NCI-H524 treated with DMSO at 0.1 percent for 48 hours (cell line): ENCODE results near the gene IL31.

ENCODE experiments used
- DNase-seq: peaks from one replicate; lab custom pipeline; 2025; lab: John Stamatoyannopoulos, UW

IL31 gene

DNA sequence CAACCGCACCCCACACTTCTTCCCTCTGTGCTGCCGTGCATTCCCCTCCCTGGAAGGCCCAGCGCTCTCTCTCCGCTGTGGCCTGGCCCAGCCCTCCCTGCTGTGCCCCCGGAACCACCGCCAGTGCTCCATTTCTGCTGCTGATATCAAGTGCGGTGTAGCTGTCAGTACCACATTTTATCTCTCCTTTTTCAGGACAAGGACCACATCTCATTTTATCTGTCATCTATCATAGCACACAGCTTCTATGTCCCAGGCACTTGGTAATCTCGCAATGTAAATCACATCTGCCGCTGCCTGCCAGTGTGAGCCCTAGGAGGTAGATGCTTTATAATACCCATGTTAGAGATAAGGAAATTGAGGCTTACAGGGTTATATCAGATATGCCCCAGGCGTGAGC lies 18.3 kb downstream of the IL31 start:
- no peak for DNase-seq

DNA sequence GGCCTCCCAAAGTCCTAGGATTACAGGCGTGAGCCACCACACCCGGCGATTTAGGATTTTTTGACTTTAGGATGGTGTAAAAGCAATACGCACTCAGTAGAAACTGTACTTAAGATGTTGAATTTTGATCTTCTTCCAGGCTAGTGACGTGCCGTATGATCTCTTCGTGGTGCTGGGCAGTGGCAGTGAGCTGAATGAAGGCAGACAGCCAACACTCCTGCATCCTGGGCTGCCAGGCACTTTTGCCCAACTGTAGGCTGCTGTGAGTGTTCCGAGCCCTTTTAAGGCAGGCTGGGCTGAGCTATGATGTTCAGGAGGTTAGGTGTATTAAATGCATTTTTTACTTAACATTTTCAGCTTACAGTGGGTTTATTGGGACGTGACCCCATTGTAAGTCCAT lies 21.3 kb downstream of the IL31 start:
- no peak for DNase-seq

DNA sequence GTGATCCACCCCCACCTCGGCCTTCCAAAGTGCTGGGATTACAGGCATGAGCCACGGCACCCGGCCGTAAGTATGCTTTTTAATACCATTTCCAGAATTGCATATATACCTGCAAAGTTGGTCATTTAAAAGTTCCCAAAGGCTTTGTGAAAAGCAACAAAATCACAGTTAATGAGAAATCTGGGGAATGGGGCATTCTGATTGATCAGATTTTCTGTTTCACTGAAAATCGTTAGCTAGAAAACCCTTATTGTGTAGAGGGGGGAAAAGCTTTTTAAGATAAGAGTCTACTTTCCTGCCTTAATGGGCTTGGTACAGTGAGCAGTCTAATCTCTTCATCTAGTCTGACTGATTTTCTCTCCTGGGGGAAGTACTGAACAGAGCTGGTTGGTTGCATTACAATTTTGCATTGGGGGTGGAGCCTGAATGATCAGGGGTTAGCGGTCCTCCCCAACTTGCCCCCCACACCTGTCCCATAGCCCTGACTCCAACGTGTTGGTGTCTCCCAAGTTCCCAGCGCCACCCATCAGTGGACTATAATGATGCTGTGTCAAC lies 23.8 kb downstream of the IL31 start:
- no peak for DNase-seq

DNA sequence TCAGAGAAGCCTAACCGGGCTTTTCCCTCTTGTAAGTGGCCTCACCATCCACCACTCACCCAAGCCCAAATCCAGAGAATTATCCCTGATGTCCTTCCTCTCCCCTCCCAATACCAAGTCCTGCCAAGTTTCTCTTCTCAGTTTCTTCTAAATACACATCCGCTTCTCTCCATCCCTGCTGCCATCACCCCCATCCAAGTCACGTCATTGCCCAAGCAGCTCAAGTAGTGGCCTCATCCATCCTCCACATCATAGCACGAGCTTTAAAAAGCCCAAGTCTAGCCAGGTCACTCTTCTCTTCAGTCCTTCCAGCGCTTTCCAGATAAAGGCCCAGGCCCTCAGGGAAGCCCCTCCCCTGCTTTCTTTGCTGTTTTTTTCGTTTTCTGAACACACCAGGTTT lies 25.4 kb downstream of the IL31 start:
- DNase-seq, result no peak

DNA sequence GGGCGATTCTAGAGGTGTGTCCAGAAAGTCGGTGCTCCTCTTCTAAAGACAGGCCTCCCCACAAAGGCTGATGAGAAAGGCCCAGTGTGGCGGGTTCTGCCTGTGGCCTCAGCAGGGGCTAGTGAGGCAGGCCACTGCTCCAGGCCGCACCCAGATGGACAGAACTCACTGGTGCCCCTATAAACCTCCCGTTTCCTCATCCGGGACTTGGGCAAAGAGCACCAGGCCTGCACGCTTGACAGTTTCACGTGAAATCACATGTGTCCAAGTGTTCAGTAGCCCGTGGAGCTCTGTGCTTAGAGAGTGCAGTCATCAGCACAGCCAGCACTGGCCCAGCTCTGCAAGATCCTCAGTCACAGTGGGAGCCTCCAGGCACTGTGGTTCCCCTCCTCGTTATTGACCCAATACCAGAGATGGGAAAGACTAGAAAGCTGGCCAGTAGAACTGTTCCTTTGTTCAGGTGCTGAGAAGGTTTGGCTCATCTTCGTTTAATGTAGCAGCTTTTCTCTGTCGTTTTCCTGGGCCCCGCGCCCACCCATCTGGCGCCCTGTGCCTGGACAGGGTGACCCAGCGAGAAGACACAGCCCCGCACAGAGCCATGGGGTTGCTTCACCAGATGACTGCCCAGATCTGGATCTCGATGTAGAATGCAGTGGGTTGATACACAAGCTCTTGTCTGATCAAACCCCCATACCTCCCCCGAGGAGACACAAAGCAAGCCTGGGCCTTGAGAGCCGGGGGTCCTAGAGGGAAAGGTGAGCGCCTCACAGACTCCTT lies 26.3 kb downstream of the IL31 start:
- DNase-seq, result no peak

DNA sequence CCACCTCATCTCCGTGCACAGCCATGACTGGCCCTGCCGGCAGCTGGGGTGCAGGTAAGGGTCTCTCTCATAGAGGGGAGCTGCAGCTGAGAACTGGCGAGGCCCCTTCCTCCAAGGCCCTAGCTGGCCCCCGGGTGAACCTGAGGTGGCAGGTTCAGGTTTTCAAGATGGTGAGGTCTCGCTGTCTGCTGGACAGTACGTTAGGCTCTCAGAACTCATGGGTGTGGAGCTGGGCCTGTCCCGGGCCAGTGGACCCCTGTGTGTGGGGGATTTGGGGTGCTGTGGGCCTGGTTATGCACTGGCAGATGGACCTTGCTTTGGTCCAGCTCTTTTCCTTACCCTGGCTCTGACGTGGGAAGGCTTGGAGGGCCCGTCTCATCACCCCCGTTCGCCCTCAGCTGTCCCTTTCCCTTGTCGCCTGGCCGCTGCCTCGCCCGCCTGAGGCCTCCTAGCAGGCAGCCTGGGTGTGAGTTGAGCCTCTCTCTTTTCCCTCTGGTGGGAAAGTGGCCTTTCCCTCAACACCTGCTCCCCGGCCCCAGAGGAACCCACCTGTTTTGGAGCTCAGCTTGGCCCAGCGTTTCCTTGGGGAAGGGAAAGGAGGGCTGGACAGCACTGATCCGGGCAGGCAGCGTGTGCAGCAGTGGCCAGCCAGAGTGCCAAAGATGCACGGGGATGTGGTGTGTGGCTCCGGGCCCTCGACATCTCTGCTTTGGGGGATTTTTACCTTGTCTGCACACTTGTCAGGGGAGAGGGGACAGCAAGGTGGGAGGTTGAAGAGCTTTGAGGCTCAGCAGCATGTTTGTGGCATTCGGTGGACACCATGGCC lies 28.3 kb downstream of the IL31 start:
- DNase-seq, result no peak

DNA sequence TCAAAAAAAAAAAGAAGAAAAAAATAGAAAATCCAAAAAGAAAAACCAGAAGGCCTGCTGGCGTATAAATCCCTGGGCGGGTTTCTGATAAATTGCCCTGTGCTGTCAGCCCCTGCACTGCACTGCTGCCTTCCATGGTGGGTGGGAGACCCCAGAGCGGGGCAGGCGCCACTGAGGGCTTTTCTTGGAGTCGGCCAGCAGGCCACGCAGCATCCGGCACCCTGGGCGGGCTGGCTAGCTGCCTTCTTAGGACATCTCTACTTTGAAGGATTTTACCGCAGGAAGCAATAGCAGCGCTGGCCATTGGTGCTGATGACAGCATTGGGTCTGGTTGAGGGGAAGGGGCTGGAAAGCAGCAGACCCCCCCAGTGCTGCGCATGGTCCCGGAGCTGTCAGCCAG lies 29.1 kb downstream of the IL31 start:
- no peak for DNase-seq

DNA sequence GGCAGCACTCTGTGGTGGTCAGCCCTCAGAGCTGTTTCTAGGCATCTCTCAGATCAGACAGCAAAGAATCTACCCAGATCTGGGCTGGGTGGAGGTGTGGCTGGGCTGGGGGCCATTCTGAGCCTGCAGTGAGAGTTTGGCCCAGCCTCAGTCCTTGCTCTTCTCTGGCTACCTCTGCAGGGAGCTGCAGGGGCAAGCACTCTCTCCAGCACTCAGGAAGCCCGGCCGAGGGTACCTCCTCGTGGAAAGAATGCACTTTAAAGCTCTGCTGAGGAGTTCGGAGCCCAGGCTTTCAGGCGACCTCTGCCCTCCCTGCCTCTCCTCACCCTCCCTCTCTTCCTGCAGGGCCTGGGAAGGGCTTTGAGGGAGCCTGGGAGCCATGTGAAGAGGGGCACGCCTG lies 31.2 kb downstream of the IL31 start:
- DNase-seq, result no peak

DNA sequence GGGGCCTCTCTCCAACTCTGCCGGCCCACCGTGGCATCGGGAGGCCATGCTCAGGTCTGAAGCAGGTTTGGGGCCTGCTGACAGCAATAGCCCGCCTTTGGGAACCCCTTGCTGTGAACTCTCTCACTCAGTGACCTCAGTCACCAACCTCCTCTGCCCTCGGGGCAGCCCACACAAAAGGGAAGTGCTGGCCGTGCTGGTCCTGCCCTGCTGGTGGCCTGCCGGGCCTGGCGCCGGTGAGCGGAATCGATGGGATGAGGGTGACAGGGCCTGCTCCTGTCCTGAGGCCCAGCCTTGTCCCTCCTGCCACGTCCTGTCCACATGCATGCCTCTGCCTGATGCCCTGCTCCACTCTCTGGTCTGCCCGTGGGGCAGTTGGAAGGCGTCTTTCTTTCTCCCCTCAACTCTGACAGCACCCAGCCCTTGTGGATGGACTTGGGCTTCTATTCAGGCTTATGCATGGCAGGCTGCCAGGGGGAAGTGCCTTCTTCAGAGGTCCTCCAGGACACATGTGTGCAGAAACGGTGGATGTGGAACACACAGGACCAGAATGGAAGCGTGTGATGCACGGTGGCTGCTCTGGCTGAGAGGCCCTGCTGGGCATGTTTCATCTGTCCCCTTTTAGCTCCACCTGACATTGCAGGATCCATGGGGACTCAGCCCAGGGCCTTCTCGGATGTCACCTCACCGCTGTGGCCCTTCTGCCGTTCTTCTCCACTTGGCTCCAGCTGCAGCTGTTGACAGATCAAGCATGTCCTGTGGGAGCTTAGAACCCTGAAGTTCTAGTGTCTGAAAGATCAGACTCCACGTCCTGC lies 31.9 kb downstream of the IL31 start:
- DNase-seq, result no peak

DNA sequence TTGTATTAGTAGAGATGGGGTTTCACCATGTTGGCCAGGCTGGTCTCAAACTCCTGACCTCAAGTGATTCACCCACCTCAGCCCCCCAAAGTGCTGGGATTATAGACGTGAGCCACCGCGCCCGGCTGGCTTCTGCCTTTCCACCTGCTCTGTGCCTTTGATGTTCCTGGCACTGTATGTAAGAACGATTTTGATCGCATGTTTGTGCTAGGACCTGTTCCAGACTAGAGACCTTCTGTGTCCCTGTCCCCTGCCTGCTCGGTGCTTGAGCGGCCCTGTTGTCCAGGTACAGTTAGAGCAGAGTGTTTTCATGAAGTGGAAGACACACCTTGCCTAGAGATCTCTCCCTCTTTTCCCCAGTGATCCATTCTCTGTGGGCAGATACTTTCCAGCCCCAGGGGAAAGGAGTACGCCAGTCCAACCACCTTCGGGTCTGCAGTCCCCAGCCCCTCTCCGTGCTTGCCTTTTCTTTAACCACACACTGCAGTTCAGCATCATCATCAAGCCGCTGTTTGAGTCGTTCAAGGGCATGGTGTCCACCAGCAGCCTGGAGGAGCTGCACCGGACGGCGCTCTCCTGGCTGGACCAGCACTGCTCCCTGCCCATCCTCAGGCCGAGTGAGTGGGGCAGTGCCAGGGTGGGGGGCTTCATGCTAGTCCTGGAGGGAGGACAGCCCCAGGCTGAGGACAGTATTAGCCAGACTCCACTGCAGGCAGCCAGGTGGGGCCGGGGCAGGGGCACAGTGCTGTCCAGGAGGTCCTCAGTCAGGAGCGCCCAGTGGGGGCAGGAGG lies 33.4 kb downstream of the IL31 start:
- no peak for DNase-seq

DNA sequence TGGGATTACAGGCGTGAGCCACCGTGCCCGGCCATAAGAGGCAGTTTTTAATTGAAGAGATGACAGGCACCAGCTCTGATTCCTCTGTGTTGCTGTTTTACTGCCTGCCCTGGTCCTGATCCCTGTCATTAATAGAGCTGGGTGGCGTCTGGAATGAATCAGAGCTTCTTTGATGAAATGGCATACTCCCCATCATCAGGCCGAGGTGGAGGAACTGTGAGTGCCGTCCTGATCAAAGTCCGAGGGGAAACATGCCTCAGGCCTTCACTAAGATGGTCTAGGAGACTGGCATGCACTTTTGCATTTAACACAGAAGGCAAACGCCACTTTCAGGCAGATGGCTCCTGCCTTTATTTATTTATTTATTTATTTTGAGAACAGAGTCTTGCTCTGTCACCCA lies 34.1 kb downstream of the IL31 start:
- DNase-seq, result no peak

DNA sequence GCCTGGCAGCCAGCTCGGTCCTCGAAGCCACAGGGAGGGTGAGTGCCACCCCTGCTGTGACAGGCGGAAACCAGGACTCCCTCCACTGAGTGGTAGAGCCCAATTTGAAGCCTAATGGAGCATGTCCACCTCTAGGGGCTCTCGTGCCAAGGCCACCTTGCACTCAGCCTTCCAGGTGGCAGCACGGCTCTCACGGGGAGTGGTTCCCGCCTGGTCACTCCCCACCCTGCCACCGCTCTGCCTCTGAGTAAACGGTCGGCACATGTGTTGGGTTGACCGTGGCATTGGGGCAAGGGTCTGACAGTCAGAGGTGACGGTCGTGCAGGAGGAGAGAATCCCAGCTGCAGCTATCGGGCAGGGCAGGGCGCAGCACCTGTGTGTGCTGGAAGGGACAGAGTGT lies 34.8 kb downstream of the IL31 start:
- no peak for DNase-seq

DNA sequence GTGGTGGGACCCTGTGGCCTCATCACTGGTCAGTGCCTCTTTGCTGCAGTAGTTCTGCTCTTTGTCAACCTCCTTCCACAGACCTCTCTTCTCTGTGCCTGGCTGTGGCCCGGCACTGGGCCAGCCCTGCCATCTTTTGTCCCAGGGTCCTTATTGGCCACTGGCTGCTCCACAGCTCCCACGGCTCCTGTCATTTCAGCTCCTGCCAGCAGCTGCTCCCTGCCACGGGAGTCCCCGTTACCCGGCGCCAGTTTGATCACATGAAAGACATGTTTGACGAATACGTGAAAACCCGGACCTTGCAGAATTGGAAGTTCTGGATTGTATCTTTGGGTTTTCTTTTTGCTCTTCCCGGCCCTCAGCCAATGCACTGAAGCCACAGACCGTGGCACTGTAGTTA lies 35.4 kb downstream of the IL31 start:
- no peak for DNase-seq

DNA sequence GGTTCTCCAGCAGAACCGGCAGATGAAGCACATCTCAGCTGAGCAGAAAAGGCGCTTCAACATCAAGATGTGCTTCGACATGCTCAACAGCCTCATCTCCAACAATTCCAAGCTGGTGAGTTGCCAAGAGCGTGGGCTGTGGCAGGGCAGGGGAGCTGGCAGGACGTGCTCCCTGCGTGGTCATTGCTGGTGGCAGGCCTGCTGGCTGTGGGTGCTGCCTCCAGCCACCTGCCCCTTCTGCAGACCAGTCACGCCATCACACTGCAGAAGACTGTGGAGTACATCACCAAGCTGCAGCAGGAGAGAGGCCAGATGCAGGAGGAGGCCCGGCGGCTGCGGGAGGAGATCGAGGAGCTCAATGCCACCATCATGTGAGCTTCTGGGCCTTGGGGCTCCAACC lies 35.8 kb downstream of the IL31 start:
- no peak for DNase-seq

DNA sequence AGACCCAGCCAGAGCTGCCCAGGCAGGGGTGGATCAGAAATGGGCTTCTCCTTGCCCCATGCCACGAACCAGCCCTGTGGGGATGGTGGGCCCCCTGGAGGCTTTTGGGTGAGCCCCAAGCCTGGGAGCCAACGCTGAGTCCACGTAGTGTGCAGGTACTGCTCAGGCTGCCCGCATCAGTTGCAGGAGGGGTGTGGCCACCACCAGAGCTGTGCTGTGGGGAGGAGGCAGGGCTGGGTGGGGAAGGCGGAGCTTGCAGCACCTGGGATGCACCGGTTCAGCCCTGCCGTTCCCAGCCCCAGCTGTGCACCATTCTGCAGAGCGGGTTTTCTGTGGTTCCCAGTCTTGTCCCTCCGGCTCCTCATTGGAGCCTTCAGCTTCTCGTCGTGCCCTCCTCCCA lies 36.3 kb downstream of the IL31 start:
- no peak for DNase-seq

DNA sequence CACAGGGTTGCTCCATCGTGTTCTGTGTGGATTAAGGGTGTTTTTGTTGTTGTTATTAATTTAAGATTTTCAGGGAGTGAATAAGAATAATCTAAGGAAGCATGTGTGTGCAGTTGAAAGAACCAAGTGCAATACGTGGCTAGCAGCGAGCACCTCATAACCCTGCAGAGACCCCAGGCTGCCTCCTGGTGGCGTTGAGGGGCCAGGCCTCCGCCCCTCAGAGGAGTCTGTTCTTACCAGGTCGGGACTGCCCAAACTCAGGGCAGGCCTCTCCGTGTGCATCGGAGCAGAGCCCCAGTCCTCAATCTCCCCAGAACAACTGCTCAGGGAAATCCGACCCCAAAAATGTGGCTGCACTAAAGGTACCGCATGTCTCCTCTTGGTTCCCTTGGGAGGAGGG lies 36.8 kb downstream of the IL31 start:
- DNase-seq, result no peak

DNA sequence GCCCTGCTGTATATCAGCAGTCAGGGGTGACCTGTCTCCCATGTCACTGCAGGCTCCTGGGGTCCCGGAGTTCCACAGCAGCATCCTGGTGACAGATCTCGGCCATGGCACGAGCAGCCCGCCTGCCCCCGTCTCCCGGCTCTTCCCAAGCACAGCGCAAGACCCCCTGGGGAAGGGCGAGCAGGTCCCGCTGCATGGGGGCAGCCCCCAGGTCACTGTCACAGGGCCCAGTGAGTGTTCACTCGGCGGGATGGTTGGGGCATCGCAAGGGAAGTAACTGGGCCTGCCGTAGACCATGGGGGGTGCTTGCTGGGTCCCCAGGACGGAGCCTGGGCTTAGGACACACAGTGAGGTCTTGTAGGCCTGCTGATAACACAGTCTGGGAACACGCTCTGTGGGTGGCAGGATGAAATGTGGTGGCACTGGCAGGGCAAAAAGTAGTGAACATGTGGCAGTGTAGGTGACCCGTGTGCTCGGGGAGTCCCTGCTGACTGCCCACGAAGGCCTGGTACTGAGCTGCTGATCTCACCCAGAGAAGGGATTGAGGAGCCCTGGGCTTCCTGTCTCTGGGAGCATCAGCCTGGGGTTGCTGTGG lies 38.5 kb downstream of the IL31 start:
- DNase-seq, result no peak

DNA sequence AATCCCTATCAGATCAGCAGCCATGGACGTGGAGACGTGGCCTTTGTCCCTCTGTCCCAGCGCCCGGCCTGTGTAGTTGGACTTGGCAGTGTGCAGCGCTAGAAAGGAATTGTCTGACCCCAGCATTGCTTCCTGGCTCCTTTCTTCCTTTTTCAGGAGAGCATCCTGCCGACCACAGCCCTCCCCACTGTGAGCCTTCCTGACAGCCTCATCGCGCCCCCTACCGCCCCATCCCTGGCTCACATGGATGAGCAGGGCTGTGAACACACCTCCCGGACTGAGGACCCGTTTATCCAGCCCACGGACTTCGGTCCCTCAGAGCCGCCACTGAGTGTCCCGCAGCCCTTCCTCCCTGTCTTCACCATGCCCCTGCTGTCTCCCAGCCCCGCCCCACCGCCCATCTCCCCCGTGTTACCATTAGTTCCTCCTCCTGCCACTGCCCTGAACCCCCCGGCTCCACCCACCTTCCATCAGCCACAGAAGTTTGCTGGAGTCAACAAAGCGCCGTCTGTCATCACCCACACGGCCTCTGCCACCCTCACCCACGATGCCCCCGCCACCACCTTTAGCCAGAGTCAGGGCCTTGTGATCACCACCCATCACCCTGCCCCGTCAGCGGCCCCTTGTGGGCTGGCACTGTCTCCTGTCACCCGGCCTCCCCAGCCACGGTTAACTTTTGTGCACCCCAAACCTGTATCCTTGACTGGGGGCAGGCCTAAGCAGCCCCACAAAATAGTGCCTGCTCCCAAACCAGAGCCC lies 40.6 kb downstream of the IL31 start:
- no peak for DNase-seq

DNA sequence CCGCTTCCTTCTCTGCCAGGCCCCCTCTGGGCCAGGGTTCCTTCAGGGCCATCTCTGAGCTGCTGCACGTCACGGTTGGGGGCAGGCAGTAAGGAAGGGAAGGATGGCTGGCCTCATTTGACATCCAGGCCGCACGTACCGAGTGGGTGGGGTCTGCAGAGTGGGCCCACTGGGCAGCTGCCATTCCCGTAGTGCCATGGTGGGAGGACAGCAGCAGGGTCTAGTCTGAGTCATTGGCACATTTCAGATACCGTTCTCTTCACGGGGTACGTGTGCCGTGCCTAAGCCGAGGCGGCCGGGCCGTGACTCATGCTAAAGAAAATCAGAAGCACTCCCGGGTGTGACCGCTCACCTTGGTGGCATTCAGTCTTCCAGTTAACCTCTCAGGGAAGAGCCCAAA lies 43.9 kb downstream of the IL31 start:
- DNase-seq, result no peak

DNA sequence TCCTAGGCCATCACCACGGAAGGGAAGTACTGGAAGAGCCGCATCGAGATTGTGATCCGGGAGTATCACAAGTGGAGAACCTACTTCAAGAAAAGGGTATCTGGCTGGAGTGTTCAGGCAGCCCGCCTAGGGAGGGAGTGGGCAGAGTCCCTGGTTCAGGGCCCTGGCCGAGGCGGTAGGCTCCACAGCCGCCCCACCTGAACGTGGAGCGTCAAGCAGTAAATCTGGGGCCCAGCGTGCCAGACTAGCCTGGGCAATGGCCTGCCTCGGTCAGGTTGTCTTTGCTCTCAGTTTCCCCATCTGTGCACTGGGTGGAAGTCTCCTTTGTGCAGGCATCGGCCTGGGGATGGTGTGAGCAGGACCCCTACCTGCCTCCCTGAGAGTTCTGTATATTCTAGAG lies 44.9 kb downstream of the IL31 start:
- no peak for DNase-seq

DNA sequence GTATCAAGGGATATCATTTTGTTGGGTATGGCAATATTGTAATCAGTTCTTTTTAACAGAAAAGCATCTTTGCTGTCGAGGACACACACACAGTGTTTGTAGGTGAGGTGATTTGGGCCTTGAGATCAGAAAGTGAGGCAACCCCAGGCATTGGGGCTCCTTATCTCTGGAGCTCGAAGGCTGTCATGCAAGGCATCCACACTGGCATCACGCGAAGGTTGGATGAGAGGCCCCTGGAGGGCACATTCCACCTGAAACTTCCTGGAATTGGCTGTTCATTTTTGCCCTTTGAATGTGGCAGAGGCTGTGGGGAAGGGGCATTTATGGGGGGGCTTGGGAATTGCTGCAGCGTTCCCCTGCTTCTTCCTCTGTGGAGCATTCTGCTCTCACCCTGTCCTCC lies 45.5 kb downstream of the IL31 start:
- no peak for DNase-seq
